GM18951 (cell line): ENCODE measurements around the gene NBAS.

Experiments used
- POLR2A ChIP-seq: IDR thresholded peaks from 4 replicates; pipeline ENCODE4 v1.6.1; 2011; ENCODE audit warnings: mild to moderate bottlenecking; ENCODE audit not compliant: insufficient read length, insufficient read depth; ENCODE audit errors: extremely low read depth
- in situ Hi-C: fragments of 300-500 bp; cut with MboI; formaldehyde crosslinking; loops from one replicate; pipeline ENCODE4 v1.12.0; 2022; ENCODE audit warnings: low sequenced_read_pairs, mixed read lengths, inconsistent platforms; ENCODE audit not compliant: unreplicated experiment

NBAS gene

DNA sequence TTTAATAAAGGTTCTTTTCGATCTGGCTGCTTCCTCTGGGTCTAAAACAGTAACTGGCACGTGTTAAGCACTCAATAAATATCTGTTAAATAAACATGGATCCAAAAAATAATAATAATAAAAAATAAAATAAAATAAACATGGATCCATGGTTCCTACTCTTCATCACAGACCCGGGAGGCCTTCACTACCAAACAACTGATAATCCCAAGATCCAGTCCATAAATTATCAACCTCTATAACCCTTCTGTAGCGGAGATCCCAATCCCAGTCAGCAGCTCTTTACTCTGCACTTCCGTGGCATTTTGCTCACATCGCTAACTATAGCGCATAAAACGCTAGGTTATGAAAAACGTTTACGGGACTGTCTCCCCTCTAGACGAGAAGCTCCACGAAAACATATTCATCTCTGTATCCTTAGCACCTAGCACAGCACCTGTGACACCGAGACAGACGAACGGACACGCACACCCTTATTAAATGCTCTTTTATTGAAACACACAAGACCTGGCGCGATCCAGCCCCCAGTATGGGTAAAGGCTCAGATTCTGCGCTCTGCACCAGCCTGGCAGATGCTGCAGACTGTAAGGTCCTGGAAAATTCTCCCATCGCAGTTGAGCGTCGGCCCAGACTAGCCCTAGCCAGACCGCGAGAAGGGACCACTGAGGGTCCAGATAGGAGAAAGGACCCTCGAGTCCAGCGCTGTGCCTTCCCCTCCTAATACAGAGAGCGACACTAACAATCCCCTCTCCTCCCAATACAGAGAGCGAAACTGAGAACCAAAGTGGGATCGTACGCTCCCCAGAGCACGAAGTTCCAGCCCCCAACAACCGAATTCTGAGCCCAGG, 770 bp downstream of the NBAS start:
- in situ Hi-C loops, result no loop called here
- TF ChIP-seq POLR2A, result no peak

DNA sequence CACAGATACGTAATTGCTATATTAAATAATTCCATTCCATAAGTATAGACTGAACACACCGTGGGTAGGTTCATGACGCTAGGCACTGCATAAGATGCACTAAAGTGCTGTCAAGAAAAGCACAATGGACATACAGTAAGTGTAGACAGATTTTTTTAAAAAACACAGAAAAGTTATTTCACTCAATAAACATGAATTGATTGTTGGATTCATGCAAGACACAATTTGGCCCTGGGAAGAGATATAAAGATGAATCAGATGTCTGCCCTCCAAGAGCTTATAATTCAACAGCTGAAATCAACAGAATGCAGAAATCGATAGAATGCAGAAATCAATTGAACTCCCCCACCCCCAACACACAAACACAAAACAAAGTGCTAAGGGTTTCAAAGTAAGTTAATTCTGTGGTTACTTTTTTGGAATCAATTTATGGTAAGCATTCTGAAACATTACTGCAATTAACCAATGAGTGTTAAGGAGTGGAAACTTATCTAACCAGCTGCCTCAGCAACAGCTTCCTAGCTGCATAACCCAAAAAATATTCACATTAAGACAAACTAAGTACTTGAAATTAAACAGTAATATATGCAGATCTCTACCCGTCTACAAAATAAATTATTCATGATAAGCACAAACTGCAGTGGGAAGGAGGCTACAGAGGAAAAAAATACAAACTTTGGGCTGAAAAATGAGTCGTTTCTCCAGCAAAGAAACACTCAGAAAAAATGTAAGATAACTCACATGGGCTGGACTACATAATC, 1.6 kb downstream of the NBAS start:
- TF ChIP-seq POLR2A, result no peak
- in situ Hi-C loops, result no loop called here

DNA sequence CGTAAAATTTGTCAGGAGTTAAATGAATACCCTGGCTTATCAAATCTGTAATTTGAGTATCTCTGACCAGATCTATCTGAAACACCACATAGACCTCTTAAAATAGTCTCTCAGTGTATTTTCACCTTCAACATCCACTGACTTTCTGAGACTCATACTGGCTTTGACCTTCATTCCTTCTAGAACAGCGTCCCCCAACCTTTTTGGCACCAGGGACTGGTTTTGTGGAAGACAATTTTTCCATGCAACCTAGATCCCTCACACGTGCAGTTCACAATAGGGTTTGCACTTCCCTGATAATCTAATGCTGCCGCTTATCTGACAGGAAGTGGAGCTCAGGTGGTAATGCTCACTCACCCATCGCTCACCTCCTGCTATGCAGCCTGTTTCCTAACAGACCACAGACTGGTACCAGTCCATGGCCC, 3.2 kb downstream of the NBAS start:
- TF ChIP-seq POLR2A, result no peak
- in situ Hi-C loops, result no loop called here

DNA sequence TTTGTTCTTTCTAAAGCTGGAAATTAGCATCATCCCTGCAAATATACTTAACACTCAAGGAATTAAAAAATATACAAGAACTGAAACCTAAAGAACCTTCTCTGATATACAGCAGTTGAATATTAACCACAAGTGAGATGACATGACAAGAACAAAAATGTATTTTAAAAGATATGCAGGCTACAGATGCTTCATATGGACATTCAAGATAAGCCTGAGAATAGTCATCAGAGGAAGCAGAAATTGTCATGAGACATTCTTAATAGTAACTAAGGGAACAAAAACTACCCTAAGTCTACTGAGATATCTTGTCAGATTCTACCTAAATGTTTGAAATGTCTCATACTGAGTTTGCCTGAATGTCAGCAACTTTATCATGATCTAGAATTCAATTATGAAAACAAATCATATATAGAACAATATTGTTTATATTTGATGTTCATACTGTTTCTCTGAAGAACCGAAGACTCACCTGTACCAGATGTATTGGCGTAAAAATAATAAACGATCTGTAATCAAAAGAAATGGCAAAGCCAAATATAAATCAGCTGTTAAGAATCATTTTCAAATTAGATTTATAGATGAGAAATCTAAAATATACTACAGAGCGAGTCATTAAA, 4.7 kb downstream of the NBAS start:
- in situ Hi-C loops, result no loop called here
- no peak for TF ChIP-seq POLR2A

DNA sequence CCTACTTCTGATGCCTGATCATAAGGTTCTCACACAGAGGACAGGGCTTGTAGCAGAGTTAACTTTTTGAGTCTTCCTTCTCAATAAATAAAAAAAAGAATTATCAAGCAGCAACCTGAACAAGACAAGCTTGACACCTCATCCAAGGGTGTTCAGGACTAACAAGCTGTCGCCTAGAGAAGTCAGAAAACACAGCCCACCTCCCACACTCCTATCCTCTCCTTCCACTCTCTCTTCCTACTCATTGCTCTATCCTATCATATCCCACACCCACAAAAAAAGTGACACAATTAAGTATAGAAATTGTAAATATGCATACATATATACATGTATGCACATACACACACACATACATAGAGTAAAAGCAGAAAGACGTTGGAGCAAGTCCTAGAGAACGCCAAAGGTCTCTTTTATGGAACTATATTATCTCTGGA, 5.4 kb downstream of the NBAS start:
- in situ Hi-C loops, result no loop called here
- TF ChIP-seq POLR2A, result no peak

DNA sequence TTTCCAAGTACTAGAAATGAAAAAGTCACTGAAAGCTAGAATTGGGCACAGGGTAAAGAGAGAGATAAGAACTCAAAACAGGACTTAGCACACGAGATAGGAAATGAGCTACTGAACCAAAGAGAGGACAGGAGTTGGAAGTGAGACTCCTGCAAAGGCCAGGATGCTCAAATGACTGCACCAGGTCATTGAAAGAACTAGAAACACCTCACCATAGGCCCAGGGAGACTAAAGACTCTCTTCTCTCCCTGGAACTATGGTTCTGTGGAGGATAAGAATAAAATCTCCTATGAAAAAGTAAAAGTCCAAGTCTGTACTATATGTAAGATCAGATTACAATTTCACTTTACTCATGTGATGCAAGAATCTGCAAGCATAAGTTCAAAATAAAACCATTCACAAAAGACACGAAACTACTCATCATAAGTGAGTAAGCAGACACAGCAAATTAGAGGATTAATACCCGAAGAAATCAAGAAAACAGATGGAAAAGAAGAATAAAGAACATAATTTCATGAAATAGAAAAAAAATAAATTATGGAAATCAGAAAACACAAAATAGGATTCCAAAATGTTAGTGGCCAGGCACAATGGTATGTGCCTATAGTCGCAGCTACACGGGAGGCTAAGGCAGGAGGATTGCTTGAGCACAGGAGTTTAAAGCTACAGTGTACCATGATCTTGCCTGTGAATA, 6.5 kb downstream of the NBAS start:
- in situ Hi-C loops, result no loop called here
- TF ChIP-seq POLR2A, result no peak

DNA sequence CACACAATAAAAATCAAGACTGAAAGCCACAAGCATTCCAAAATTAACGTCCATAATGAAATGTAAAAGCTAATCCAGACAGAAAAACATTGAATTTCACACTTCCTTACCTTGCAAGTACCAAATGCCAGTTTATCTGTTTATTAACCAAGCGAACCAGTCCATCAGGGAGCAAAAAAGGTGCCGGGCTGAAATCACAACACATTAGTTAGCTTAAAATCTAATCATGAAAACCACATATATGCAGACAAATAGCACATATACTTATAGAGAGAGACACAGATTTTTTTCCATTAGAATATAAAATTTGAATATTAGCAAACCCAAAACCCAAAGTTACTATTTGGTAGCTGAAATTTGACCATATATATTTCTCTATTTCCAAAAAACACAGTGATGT, 7.2 kb downstream of the NBAS start:
- in situ Hi-C loops, result no loop called here

DNA sequence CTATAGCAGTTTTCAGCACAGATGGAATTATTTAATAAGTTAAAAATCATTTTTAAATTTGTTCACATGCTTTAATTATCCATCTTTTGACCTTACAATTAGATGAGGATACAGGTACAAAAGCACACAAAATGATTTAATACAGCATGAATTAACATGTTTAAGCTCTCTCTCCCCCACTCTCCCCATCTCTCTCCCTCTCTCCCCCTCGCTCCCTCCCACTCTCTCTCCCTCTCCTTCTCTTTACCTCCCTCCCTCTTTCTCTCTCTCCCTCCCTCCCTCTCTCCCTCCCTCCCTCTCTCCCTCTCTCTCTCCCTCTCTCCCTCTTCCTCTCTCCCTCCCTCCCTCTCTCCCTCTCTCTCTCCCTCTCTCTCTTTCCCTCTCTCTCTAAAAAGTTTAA, 7.6 kb downstream of the NBAS start:
- TF ChIP-seq POLR2A, result no peak
- in situ Hi-C loops, result no loop called here

More for the DNA sequence above, 7.2 kb downstream of the NBAS start:
- TF ChIP-seq POLR2A, result no peak

DNA sequence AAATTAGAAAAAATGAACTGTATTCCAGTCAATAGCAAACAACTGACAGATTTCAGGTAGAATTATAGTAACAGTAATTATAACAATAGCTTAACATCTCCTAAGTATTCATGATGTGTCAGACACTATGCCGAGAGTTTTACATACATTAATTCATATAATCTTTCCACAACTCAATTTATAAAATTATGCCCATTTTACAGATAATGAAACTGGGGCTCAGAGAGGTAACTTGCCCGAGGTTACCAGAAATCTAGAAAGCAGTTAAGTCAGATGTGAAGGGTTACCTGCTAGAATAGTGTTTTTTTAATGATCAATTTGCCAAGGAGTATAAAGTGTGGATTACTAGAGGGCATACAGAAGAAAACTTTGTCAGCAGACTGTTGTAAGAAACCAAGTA, 12.2 kb downstream of the NBAS start:
- no peak for TF ChIP-seq POLR2A
- in situ Hi-C loops, result no loop called here

DNA sequence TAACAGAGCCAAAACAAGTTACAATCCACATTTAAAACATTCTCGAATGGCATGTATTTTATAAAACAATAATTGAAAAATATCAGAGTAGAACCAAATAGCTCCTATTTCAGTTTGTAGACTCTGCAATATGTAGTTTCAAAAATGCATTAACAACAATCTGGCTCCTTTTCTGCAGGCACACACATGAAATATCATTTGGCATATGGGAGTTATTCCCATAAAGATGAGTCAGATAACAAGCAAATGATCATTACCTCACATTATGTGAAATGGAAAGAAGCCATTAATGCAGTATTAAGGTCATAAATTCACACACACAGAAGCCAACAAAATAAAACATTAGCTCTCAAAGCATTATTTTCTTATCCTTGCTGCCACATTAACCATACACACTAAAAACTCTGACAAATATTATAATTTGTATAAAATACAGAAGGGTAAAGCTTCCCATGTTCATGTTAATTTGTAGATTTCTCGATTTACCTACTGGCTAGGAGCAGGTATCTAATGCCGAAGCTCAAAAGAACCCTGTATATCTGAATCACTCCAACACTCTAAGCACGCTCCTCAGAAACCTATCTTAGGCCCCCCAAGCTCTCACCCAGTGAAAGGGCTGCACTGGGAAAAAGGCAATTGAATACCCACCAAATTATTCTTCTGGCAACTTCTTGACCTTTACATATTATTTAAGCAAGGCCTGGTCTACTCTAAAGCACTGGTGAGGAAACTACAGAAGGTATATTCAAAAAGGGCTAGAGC, 13.8 kb downstream of the NBAS start:
- in situ Hi-C loops, result no loop called here
- no peak for TF ChIP-seq POLR2A

DNA sequence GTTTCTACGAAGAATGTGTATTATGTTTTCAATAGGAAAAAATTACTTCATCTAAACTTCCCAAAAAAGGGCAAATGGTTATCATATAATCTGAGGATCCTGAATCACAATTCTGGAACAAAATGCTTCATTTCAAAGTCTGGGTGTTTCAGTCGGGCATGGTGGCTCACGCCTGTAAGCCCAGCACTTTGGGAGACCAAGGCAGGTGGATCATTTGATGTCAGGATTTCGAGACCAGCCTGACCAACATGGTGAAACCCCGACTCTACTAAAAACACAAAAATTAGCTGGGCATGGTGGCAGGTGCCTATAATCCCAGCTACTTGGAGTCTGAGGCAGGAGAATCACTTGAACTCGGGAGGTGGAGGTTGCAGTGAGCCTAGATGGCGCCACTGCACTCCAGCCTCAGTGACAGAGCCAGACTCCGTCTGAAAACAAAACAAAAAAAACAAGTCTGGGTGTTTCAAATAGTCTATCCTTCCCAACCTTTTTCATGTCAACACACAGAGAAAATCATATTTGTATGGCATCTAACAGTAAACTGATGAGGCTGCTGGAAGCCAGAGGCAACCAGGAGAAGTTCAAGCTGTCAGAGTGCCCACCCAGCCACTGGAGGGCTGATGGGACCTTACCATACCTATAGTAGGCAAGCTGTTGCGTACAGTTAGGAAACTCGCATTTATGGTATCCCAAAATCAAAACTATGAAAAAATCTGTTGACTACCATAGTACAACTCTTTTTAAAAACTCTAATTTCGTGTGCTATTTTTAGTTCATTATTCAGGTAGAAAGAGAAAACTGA, 14.6 kb downstream of the NBAS start:
- in situ Hi-C loops, result no loop called here
- TF ChIP-seq POLR2A, result no peak

DNA sequence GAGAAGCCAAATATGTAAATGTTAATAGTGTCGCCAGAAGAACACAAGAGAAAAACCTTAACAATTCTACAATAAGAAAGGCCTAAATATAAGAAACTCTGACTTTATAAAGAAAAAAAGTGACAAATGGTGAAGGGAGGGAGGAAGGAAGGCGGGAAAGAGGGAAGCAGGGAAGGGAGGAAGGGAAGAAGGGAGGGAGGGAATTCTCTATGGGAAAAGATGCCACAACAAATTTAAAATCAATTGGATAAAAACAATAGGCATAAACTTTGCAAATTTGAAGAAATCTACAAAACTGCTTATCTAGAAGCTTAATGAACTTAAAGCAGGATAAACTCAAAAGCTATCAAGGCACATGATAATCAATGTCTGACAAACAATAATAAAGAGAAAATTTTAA, 16.9 kb downstream of the NBAS start:
- TF ChIP-seq POLR2A, result no peak
- in situ Hi-C loops, result no loop called here
